Left forelimb (tissue), 1 donor: ENCODE data around the gene CFAP107.
"Not testable (repeated sequence)": the region's sequence is repeated elsewhere in the genome, so short reads cannot be mapped to it uniquely, and the experiment has no call there.

ENCODE experiments used
- DNase-seq: peaks from one replicate; pipeline ENCODE4 v3.0.0-alpha.2; 2018; ENCODE audit warnings: low spot score

The CFAP107 gene, protein sequence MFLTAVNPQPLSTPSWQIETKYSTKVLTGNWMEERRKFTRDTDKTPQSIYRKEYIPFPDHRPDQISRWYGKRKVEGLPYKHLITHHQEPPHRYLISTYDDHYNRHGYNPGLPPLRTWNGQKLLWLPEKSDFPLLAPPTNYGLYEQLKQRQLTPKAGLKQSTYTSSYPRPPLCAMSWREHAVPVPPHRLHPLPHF

DNA sequence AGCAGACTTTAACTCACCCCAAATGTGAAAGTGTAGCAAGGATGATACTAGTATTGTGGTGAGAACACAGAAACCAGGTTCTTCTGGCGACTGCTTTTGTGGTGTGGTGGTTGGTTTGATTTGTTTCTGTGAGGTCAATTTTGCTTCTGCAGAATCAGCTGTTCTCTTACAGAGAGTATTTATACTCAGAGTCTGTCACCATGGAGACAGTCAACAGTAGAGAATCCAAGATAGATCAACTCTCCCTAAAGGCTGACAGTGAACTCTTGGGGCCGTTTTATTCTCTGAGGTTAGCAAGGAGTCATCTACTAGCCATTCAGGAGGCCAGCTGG is at the start of gene CFAP107:
Gene CFAP107, plus strand, starts transcription at position 209 of the 332 bp plus-strand sequence. CDS start 231 bp downstream, outside the sequence.
- no peak for DNase-seq

DNA sequence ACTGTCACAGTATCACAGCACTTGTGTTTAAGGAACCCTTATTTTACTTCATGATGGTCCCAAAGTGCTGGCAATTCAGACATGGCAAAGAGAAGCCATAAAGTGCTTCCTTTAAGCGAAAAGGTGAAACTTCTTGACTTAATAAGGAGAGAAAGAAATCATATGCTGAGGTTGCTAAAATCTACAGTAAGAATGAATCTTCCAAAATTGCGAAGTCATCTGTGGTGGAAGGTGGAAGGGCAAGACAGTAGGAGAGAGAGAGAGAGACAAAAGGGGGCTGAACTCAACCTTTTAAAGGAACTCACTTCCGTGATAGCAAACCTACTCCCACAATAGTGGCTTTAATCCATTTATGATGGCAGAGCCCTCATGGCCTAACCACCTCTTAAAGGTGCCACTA is 49.3 kb upstream of the CFAP107 start:
- DNase-seq: no peak

DNA sequence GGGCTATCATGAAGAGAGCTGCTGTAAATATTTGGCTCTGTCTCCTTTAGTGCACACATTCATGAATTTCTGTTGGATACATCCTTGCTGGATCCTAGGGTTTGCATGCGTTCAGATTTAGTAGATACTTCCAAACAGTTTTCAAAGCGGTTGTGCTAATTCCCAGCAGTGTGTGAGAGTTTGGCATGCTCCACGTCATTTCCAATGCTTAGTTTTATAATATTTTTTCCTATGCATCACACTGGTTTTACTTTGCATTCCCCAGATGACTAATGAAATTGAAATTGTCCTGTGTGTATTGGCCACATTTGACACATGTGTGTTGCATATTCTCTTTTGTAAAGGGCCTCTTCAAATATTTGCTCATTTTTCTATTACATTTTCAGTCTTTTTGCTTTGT is 48.6 kb upstream of the CFAP107 start:
- no peak for DNase-seq

DNA sequence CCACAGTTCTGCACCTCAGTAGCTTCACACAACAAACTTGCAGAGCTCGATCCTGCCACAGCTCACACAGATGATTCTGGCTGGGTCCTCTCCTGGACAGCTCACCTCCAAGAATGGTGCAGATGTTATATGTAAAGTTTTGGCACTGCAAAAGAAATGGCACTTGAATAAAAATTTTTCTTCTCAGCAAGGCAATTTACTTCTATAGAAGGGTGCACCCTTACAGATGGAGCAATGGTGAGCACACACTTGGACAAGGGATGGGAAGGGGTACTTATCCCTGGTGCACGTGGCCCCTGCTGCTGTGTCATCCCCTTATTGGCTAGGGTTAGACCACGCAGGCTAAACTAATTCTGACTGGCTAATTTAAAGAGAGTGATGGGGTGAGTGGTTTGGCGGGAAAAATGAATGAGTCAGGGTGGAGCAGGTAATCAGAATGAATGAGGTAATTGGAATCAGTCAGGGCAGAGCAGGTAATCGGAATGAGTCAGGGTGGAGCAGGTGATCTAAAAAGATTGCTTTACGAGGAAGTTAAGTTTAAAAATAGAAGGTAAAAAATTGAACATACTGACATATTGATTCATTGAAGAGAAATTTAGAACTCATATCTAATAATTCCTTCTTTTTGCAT is 42.1 kb upstream of the CFAP107 start:
- no peak for DNase-seq

DNA sequence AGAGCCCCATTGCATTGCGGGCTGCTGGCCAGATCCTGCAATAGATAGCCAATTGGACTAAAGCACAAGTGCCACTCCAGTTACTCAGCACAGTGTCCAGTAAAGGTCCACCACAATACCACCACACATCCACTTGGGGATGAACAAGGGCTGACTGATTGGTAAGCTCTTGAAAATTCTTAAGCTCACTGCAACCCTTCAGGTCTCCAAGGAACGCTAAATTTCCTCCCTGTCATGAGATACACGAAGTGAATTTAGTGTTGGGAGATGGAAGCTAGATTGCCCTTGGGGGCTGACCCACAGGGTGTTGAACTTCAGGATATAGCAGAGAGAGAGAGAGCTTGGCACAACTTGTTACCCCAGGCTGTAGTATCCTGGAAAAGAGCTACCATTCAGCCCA is 39.9 kb upstream of the CFAP107 start:
- DNase-seq: no peak

DNA sequence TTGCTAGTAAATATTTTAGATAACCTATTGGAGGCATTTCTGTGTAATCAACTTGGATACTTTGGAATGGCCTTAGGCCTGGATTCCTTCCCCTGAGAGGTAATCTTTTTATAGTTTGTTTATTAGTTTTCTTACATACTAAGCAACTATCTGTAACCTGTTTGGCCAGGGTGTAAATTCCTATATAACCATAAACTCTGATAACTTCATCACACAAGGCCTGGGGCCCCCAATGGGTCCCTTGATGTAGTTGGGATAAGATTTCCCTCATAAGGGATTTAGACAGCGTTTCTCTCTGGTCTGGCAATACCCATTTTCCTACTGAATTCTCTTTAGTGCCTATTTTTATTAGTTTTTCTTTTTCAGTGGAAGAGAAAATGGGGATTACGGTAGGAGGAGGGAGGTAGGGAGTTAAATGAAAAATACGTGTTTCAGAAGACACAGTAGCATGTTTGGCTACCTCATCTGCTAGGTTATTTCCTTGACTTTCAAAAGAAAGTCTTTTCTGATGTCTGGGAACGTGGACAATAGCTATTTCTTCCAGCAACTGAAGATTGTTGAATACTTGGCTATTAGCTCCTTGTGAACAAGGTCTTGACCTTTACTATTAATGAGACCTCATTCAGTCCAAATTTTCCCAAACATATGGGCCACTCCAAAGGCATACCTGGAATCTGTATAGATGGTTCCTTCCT is 37.5 kb upstream of the CFAP107 start:
- no peak for DNase-seq

DNA sequence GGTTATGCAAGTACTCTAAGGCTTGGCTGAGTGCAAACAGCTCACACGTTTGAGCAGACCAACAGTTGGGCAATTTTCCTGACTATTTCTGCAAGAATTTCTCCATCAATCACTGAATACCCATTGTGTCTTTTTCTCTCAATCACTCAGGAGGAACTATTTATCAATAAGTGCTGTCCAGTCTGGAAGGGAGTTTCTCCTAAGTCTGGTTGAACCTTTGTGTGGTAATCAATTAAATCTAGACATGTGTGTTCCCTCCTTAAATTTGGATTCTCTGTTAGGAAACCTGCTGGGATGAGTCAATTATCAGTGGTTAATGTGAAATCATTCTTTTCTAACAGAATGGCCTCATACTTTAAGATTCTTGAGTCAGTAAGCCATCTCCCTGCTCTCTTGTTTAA is 36.9 kb upstream of the CFAP107 start:
- DNase-seq: no peak

DNA sequence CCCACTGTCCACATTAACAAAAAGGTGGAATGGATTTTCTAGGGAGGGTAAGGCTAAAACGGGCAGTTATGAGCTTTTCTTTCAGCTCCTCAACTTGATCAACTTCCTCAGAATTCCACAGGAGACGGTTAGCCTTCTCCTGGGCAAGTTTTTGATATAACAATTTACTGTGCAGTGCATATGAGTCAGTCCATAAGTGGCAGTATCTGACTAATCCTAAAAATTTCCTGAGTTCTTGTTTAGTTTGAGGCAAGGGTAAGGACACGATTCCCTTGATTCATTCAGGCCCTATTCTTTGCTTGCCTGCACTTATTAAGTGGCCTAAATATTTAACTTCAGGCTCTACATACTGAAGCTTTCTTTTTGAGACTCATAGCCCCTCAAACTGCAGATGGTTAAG is 36.3 kb upstream of the CFAP107 start:
- no peak for DNase-seq

DNA sequence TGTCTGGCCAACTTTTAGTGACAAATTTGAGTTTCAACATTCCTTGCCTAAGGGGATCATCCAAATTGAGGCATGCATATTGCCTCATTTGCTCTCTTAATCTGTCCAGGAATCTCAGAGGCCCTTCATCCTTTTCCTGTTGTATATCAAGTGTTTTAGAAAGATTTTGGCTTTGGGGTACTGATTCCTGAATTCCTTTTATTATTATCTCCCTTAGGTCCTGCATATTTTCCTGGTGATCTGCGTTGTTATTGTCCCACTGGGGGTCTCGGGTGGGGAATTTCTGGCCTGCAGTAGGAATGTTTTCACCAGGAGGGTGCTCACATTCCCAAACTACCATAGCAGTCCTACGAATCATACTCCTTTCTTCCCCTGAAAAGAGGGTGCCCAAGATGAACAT is 34.5 kb upstream of the CFAP107 start:
- DNase-seq: no peak

DNA sequence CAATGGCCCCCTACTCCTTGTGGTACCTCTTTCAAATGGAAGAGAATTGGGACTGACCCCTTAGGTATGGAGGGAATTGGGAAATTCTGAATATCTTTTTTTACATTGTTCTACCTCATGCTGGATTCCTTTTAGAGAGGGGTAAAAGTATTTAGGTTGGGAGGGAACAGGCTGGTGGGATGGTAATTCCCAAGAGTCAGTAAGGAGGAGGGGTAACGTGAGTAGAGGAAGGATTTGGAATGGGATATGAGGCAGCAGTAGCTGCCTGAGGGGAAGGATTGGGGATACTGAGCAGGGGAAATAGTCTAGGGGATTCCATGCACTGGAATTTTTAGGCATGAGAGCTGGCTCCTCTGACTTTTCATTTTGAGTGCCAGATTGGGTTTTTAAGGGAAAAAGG is 33.9 kb upstream of the CFAP107 start:
- DNase-seq: no peak

DNA sequence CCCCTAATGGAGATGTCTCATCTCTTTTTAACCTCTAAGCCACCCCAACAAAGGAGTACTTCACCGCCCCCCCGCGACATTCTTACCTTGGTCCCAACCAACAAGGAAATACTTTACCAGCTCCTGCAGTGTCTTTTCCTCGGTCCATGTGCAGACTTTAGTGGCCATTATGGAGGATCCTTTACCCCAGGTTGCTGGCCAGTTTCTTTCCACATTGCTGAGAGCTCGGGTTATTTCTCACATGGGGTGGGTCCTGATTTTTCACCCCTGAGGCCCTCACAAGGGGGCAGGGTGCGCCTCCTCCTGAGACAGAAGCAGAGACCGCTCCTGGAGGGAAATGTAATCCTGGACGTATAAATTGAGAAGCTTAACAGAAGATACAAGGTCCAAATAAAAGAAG is 33.1 kb upstream of the CFAP107 start:
- no peak for DNase-seq

DNA sequence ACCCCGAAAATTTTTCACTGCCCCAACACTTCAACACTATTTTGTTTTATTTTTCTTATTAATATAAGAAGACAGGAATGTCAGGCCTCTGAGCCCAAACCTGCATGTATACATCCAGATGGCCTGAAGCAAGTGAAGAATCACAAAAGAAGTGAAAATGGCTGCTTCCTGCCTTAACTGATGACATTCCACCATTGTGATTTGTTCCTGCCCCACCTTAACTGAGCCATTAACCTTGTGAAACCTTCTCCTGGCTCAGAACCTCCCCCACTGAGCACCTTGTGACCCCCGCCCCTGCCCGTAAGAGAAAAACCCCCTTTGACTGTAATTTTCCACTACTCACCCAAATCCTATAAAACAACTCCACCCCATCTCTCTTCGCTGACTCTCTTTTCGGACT is 32.3 kb upstream of the CFAP107 start:
- not testable (repeated sequence) for DNase-seq

DNA sequence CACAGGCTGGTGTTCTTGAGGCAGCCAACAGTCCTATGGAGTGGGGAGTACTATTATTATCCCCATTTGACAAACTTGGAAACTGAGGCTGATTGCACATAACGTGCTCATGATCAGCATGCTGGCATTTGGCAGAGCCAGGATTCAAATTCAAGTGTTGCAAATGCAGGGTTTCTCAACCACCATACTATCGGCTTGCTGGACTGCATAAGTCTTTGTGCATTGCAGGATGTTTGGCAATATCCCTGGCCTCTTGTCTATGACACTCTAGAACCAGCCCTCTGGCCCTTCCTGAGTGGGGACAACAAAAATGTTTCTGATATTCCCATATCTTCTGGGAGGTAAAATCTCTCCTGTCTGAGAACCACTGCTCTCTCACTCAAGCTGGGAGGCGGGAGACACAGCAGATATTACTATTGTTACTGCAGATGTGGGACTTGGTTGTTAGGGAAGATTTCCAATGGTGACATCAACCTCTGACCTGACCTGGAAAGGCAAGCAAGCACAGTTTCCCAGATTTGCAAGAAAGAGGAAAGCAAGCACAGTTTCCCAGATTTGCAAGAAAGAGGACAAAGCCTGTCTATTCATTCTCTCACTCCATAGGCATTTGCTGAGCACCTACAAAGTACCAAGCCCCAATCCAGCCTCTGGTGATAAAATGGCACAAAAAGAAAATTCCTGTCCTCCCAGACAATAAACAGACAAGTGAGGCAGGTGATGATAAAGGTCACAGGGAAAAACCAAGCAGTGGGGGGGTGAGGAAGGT is 31.1 kb upstream of the CFAP107 start:
- no peak for DNase-seq

DNA sequence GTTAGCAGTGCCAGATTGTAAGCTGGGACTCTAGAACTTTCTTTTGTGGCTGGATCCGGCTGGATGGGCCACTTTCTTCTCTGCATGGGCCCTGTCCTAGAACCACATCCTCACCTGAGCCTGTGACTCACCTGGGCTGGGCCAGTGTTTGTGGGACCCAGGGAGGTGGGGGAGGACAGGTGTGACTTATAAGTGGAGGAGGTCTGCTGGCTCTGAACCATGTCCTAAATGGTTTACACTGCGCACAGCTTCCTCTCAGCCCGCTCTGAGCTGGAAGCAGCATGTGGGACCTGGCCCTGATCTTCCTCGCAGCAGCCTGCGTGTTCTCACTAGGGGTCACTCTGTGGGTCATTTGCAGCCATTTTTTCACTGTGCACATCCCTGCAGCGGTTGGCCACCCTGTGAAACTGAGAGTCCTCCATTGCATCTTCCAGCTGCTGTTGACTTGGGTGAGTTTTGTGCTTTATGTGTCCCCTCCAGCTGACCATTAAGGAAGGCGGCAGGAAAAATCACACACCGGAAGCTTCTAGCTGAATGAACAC is 30.0 kb upstream of the CFAP107 start, which contains the start of gene AADACL3:
Gene AADACL3, plus strand, starts transcription at position 215 of the 542 bp plus-strand sequence. Its CDS starts 67 bp downstream, at position 282.
- DNase-seq: no peak

DNA sequence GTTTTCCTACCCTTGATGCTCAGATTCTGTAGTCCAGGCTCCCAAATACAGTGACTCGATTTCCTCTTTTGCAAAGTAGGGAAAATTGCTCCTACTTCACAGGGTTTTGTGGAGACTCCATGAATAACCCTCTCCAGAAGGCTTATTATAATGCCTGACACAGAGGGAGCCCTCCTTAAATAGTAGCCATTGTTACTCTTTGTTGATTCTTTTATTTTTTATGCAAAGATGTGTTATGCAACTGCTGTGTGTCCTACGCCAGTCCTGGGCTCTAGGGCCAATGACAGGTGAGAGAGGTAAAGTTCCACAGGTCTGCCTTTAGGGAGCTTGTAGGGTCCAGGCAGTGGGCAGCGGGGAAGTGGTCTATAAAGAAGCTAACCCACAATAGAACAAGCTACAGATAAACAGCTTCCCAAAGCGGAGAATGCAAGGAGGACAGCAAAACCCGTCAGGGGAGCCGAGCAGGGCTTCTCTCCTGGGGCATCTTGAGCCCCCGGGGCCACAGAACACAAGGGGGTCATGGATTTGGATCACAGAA is 28.6 kb upstream of the CFAP107 start:
- DNase-seq: no peak

DNA sequence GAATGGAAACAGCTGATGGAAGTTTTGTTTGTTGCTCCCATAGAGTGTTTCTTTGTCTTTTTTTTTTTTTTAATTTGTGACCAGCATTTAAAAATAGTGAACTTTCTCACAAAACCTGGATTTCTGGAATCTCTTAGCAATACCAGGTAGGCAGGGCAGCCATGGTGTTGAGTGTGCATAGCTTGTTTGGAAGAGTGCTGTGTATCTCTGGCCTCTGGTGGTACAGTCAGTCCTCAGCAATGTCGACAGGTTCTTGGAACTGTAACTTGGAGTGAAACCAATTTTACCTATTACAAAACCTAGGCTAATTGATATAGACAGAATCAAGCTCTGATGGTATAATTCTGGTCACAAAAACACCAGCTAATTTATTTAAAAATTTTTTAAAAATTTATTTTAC is 23.4 kb upstream of the CFAP107 start:
- DNase-seq: no peak

DNA sequence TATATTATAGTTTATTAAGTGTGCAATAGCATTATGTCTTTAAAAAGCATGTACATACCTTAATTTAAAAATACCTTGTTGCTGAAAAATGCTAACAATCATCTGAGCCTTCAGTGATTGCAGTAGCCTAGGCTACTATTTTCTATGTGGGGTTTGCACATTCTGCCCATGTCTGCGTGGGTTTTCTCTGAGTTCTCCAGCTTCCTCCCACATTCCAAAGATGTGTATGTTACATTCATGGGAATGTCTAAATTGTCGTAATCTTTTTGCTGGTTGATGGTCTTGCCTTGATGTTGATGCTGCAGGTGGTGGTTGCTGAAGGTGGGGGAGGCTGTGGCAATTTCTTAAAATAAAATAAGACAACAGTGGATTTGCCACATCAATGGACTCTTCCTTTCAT is 17.6 kb upstream of the CFAP107 start:
- no peak for DNase-seq

DNA sequence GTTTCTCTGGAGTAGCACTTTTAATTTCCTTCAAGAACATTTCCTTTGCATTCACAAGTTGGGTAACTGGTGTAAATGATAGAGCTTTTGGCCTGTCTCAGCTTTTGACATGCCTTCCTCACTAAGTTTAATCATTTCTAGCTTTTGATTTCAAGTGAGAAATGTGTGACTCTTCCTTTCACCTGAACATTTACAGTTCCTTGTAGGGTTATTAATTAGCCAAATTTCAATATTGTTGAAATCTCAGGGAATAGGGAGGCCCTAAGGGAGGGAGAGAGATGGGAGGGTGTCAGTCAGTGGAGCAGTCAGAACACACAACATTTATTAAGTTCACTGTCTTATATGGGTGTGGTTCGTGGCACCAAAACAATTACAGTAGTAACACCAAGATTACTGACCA is 15.8 kb upstream of the CFAP107 start:
- no peak for DNase-seq

DNA sequence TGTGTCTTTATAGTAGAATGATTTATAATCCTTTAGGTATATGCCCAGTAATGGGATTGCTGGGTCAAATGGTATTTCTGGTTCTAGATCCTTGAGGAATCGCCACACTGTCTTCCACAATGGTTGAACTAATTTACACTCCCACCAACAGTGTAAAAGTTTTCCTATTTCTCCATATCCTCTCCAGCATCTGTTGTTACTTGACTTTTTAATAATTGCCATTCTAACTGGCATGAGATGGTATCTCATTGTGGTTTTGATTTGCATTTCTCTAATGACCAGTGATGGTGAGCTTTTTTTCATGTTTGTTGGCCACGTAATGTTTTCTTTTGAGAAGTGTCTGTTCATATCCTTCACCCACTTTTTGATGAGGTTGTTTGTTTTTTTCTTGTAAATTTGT is 14.9 kb upstream of the CFAP107 start:
- not testable (repeated sequence) for DNase-seq

DNA sequence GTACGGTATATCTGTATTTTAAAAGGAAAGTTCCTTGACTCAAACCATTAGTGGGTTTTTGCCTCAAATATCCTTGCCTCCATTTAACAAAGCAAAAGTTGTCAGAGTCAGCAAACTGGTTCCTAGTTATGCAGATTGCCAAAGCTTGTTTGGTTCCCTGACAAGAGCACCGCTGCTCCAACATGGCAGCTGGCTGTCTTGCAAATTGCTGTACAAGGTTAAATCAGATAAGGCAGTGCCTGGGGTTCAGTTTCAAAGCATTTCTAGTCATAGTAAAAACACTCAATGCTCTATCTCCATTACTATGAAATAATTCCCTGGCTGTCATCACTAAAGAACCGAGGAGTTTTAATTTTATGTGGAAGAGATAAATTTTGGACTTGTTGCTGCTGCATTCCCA is 11.3 kb upstream of the CFAP107 start:
- no peak for DNase-seq

DNA sequence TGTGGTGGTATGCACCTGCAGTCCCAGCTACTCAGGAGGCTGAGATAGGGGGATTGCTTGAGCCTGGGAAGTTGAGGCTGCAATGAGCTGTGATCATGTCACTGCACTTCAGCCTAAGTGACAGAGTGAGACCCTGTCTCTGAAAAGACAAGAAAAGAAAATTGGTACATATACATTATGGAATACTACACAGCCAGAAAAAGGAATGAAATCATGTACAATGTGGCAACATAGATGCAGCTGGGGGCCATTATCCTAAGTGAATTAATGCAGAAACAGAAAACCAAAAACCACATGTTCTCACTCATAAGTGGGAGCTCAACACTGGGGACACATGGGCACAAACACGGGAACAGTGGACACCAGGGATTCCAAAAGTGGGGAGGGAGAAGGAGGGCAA is 7.1 kb upstream of the CFAP107 start:
- DNase-seq: no peak

DNA sequence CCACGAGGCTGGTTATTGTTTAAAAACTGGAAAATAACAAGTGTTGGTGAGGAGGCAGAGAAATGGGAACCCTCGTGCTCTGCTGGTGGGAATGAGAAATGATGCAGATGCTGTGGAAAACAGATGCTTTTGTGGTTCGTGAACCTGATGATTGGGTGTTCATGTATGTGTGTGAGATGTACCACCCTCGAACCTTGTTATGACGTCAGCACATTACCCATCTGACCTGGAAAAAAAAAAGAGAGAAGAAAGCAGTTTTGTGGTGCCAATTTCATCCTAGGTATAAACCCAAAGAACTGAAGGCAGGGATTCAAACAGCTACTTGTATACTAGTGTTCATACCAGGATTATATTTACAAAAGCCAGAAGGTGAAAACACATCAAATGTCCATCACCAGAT is 6.4 kb upstream of the CFAP107 start:
- DNase-seq: no peak
